GM21529 (cell line): ENCODE results near the gene DMRTA1.
"Not testable (repeated sequence)": the region's sequence is repeated elsewhere in the genome, so short reads cannot be mapped to it uniquely, and the experiment has no call there.

Source experiments
- ATAC-seq: cut with Tn5 transposase; IDR thresholded peaks from one replicate; pipeline ENCODE4 v1.9.1; 2021; ENCODE audit not compliant: unreplicated experiment

The DMRTA1 gene, protein sequence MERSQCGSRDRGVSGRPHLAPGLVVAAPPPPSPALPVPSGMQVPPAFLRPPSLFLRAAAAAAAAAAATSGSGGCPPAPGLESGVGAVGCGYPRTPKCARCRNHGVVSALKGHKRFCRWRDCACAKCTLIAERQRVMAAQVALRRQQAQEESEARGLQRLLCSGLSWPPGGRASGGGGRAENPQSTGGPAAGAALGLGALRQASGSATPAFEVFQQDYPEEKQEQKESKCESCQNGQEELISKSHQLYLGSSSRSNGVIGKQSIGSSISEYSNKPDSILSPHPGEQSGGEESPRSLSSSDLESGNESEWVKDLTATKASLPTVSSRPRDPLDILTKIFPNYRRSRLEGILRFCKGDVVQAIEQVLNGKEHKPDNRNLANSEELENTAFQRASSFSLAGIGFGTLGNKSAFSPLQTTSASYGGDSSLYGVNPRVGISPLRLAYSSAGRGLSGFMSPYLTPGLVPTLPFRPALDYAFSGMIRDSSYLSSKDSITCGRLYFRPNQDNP

DNA sequence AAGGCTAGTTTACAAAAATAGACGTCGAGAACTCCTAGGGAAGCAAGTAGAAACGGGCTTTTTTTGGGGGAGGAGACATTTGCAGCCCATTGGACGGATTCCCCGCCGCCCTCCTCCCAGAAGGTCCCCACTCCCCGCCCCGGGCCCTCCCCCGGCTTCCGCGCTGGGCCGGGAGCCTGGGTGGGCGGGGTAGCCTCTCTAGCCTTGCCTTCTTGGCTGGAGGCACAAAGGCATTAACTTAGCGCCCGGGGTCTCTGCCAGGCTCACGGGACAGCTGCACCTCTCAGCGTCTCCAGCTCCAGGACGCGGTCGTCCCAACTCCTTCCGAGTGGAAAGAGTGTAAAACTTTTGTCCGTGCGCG, at the start of gene DMRTA1:
TSS of gene DMRTA1 (plus strand) at position 236 of the 361 bp plus-strand sequence. CDS start 242 bp downstream, outside the sequence.
- ATAC-seq: no peak

DNA sequence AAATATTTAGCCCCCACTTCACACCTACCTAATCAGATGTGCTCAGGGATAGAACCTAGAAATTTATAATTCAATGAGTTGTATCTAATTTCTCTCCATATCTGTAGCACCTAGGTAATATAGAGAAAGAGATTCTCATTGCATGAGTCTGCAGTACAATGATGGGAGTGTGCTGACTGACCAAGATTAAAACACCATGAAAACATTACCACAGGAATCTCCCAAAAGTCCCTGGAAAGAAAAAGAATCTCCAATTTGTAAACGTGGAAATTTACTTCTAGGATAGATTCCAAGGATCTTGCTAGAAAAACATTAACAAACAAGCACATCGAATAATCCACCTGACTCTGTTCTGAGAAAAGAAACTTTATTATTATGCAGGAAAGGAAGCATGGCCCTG, 45.0 kb upstream of the DMRTA1 start:
- ATAC-seq: no peak

DNA sequence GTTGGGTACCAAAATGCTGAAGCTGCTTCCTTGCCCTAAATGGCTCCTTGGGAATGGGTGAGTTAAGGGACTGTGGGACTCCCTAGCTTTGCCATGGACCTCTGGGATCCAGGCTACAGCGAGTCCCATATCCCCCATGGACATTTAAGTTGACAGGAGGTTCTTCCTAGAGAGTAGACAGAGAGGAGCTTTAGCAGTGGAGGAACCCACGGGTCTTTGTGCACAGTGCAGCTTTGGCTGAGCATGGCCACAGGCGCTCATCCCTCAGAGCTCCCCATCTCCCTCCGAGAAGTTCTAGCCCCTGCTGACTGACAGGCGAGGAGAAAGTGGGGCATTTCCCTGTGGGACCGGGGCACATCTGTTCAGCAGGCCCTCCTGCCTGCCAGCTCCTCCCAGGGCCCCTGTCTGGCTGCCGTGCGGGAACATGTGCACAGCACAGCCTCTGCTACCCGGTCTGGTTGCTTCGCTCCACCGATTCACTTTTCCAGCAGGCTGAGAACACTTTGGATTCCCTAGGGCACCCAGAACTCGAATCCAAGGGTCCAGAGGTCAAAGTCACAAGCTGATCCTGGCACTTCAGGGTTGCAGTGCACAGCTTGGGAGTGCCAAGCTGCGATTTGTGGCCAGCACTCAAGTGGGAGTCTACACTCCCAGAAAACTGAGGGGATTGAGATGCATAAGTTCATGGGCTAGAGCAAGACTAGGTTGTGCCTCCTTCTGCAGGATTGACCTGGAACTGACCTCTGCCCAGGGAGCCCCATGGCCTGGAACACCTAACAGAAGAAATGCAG, 40.6 kb upstream of the DMRTA1 start:
- ATAC-seq: no peak

GRCh38 chr9:22413884-22414283, 32.7 kb upstream of the DMRTA1 start:
- no peak for ATAC-seq

DNA sequence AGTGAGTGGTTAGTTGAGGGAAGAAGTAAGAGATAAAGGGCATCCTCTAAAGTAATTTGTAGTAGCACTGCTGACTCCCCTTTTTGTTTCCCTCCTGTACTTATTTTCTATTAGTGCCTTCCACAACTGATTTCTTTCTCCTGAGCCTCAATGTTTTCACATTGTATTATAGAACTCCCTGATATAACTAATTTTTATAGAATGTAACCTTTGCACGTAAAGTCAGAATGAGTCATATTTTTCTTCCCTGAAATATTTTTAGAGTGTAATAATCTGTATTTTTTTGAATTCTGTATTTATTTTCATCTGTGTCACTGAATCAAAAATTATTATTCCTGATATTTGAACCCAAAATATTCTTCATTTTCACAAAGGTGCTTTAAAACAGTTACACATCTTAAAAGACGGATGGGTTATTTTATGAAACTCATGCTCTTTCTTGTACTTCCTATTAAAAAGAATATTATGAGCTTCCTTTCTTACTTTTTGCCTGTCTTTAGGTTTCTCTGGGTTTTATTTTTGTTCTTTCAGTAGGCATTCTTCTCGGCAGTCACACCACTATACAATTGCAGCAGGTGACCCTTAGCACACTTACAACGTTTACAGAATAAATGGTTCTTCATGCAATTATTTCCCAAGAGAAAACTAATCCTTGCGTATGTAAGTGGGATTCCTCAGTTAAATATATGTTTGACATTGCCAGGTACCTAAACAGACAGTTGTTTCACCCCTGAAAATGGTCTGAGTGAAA, 30.5 kb upstream of the DMRTA1 start:
- ATAC-seq: no peak

DNA sequence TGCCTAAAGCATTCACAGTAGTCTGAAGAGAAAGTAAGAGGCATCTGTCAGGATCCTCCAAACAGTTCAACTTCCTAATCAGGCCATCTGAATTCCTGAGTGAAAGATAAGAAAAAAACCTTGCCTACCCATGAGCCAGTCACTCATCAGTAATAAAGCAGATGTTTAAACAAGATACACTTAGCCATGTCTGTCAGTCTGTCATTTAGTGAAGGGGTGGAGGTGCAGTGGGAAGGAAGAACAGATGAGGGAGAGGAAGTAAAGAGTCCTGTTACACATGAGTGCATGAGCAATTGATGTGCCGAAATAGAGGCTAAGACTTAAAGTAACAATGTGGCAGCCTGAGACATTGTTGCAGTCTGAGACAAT, 29.9 kb upstream of the DMRTA1 start:
- no peak for ATAC-seq

DNA sequence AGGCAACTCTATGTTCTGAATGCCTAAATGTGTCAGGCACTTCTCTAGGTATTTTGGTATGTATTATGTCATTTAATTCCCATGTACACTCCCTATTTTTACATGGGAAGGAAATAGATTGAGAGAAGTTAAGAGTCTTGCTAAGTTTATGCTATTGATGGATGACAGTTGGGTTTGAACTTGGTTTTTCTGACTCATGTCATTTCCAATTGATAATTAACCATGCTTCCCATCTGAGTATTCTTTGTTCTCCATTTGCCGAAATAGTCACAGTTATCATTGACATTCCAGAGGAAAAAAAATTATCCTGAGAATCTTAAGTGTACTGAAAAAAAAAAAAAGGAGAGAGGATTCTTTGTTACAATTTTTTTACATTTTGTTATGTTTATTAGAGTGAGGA, 23.1 kb upstream of the DMRTA1 start:
- ATAC-seq: no peak

- no peak for ATAC-seq
Measured at GRCh38 chr9:22424616-22425015, 22.0 kb upstream of the DMRTA1 start.

GRCh38 chr9:22425551-22425950, 21.1 kb upstream of the DMRTA1 start:
- ATAC-seq: no peak

DNA sequence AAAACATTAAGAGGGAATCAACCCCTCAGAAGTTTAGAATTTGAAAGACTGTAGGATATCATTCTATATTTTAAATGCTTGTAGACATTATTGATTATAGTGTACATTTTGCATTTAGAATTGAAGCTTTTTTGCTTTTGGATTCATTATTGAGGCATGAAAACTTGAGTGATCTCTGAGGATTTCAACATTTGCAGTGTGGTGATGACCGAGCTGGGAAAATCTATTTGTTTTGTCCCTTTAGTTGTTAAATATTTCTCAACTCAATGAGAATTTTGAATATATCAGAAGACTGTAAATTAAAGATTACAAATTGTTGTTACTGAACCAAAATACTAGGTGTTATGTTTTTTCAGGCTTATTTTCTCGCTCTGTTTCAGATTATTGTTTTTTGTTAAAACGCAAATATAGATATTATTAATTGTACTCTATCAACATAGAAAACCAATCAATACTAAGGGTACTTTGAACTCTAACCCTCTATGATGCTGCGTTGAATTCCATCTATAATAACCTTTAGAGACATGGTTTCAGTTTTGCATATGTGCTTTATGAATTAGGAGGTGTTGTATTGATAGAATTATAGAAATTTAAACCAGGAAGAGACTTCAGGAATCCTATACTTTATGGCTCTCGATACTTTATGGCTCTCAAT, 19.3 kb upstream of the DMRTA1 start:
- ATAC-seq: no peak

GRCh38 chr9:22433691-22434090, 12.9 kb upstream of the DMRTA1 start:
- ATAC-seq: no peak

DNA sequence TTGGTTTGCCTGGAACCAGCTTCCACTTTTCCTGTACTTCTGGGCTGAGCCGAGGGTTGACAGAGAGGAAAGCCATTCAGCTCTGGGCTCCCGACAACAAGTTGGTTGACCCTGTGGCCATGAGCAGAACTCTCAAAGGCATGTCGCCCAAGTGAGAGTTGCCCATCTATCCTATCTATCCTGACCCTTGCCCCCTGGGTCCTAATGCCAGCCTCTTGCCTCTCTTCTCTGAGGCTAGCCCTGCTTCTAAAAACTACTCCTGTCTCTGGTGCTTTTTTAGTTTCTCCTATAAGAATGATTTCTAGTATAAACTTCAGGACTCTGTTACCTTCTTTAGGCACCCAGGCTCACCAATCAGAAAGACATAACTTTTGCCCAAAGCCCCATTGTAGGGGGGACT, 11.4 kb upstream of the DMRTA1 start:
- ATAC-seq: not testable (repeated sequence)

GRCh38 chr9:22437461-22438067, 9.1 kb upstream of the DMRTA1 start:
- not testable (repeated sequence) for ATAC-seq

DNA sequence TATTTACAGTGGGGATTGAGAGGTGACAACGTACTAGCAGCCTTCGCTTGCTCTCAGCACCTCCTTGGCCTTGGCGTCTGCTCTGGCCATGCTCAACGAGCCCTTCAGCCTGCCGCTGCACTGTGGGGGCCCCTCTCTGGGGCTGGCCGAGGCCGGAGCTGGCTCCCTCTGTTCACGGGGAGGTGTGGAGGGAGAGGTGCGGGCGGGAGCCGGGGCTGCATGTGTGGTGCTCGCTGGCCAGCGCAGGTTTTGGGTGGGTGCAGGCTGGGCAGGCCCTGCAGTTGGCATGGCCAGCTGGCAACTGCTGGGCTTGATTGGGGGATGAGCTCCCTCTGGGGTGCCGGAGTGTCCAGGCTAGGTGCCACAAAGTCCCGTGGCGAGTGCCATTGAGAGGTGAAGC, 5.8 kb upstream of the DMRTA1 start:
- ATAC-seq: no peak

DNA sequence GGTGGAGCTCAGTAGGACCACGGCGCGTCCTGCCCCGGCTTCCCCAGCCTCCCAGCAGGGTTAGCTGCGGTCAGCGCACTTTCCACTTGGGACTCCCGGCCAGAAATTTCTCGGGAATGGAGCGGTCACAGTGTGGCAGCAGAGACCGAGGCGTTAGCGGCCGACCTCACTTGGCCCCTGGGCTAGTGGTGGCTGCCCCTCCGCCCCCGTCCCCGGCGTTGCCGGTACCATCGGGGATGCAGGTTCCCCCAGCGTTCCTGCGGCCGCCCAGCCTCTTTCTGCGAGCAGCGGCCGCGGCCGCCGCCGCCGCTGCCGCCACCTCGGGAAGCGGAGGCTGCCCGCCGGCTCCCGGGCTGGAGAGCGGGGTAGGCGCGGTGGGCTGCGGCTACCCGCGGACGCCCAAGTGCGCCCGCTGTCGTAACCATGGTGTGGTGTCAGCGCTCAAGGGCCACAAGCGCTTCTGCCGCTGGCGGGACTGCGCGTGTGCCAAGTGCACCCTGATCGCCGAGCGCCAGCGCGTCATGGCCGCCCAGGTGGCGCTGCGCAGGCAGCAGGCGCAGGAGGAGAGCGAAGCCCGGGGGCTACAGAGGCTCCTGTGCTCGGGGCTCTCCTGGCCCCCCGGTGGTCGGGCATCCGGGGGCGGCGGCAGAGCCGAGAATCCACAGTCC, 460 bp downstream of the DMRTA1 start:
- no peak for ATAC-seq

GRCh38 chr9:22447618-22448305, 1.1 kb downstream of the DMRTA1 start:
- ATAC-seq: no peak

DNA sequence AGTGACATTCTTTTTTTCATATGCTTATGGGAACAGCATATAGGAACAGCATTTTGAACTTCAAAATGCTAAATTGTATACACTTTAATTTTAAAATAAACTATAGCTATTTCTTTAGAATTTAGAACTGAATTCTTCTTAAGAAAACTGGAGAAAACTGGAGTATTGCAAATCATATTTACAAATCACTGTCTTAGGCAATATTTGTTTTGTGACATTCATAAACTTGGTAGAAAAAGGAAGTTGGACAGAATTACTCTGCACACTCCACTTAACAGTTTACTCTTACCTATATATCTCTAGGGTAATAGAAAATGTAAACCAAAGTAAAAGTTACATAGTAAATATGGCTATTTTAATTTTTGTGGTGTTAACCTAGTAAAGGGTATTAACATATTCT, 3.1 kb downstream of the DMRTA1 start:
- ATAC-seq: no peak

DNA sequence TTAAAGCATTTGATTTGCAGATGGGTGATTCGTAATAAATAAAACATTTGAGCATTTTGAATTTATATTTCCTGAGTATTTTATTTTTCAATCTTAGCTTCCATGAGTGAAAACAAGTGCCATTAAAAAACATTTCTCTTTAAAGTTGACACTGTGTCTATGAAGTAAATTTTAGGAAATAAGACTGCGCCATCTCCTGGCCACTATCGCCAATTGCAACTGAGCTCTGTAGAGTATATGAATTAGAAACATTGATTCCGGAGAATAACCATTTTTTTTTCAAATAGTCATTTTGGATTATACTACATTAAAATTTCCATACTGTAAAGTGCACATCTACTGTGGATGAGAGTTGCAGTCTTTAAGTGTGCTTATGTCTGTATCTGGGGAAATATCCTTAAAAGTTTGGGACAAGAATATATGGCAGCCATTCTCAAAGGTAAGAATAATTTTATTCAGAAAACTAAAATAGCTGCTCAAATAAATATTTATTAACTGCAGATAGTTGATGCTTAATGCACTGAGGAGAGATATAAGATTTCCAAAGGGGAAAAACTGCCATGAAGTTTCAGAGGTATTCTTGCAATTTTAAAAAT, 5.9 kb downstream of the DMRTA1 start:
- ATAC-seq: no peak

GRCh38 chr9:22454016-22454415, 7.4 kb downstream of the DMRTA1 start:
- ATAC-seq: no peak
